Measurements from ENCODE around the gene HNRNPUL1. TPM values are rescaled to one million over a fixed set of nuclear protein-coding genes. Genes with fewer than 3 reads are reported as not detected.

Gene HNRNPUL1
- total and polyA plus RNA-seq, 9 of the 15 experiments (the other 6 are each of a cell fraction or from before 2014, with no cell fraction given) = 7.3 to 211 (median 85.0) TPM

DNA sequence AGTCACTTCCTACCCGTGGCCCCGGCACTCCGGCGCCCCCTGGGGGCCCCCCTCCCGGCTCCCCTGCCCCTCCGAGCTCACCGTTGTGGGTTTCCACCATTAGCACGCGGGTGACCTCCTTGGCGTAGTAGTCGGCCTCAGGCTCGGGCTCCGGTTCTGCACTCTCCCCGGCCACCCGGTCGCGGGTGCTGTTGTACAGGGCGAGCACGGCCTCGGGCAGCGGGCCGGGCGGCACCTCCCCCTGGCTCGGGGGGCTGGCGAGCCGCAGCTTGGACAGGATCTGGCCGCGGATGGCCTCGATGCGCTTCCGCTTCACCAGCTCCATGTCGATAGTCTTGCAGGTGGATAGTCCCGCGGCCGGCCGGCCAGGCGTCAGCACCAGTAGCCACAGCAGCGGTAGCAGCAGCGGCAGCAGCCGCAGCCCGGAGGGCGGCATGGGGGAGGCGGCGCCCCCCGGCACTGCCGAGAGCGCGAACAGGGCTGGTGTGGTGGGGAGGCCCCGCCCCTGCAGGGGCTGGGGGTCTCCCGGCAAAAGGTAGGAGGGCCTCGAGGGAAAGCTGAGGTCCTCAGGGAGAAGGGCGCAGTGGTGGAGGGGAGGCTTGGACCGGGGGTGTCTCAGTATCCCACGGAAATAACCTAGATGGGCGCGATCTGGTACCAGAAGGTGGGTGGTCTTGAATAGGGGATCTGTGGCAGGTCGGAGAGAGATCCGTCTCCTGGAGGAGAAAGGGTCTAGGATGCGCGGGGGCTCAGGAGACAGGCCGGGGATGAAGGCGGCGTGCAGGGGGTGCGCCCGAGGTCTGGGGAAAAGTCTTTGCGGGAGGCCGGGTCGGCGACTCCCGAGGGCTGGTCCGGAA is 88.7 kb downstream of the HNRNPUL1 start (continued):
- TF ChIP-seq, protein P1, sequence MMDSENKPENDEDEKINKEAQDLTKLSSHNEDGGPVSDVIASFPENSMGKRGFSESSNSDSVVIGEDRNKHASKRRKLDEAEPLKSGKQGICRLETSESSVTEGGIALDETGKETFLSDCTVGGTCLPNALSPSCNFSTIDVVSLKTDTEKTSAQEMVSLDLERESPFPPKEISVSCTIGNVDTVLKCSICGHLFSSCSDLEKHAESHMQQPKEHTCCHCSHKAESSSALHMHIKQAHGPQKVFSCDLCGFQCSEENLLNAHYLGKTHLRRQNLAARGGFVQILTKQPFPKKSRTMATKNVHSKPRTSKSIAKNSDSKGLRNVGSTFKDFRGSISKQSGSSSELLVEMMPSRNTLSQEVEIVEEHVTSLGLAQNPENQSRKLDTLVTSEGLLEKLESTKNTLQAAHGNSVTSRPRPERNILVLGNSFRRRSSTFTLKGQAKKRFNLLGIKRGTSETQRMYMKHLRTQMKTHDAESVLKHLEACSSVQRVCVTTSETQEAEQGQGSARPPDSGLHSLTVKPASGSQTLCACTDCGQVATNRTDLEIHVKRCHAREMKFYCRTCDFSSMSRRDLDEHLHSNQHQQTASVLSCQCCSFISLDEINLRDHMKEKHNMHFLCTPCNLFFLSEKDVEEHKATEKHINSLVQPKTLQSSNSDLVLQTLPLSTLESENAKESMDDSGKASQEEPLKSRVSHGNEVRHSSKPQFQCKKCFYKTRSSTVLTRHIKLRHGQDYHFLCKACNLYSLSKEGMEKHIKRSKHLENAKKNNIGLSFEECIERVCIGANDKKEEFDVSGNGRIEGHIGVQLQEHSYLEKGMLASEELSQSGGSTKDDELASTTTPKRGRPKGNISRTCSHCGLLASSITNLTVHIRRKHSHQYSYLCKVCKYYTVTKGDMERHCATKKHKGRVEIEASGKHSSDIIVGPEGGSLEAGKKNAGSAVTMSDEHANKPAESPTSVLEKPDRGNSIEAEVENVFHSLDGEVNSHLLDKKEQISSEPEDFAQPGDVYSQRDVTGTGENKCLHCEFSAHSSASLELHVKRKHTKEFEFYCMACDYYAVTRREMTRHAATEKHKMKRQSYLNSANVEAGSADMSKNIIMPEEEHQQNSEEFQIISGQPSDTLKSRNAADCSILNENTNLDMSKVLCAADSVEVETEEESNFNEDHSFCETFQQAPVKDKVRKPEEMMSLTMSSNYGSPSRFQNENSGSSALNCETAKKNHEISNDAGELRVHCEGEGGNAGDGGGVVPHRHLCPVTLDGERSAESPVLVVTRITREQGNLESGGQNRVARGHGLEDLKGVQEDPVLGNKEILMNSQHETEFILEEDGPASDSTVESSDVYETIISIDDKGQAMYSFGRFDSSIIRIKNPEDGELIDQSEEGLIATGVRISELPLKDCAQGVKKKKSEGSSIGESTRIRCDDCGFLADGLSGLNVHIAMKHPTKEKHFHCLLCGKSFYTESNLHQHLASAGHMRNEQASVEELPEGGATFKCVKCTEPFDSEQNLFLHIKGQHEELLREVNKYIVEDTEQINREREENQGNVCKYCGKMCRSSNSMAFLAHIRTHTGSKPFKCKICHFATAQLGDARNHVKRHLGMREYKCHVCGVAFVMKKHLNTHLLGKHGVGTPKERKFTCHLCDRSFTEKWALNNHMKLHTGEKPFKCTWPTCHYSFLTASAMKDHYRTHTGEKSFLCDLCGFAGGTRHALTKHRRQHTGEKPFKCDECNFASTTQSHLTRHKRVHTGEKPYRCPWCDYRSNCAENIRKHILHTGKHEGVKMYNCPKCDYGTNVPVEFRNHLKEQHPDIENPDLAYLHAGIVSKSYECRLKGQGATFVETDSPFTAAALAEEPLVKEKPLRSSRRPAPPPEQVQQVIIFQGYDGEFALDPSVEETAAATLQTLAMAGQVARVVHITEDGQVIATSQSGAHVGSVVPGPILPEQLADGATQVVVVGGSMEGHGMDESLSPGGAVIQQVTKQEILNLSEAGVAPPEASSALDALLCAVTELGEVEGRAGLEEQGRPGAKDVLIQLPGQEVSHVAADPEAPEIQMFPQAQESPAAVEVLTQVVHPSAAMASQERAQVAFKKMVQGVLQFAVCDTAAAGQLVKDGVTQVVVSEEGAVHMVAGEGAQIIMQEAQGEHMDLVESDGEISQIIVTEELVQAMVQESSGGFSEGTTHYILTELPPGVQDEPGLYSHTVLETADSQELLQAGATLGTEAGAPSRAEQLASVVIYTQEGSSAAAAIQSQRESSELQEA (IDR thresholded peaks at IDR 0.05; ENCODE audit: low read depth) = no peak
- TF ChIP-seq ELF1 (tag; IDR thresholded peaks at IDR 0.05) (peak; percentile 65), CBFA2T2 (conservative IDR thresholded peaks at IDR 0.05) (no peak), NCOA6 (IDR thresholded peaks at IDR 0.05) (peak; percentile 28; the same call in 1 of the 2 replicates), FOXJ3 (CRISPR knock-in tag; IDR thresholded peaks at IDR 0.05) (no peak), SRSF9 (IDR thresholded peaks at IDR 0.05; ENCODE audit: borderline replicate concordance, low read depth, low read length) (no peak), ZNF165 (CRISPR knock-in tag; IDR thresholded peaks at IDR 0.05; ENCODE audit: borderline replicate concordance) (no peak), TSC22D4 (tag; IDR thresholded peaks at IDR 0.05) (no peak), MED1 (CRISPR knock-in tag; IDR thresholded peaks at IDR 0.05; ENCODE audit: borderline replicate concordance) (no peak), RB1 (IDR thresholded peaks at IDR 0.05; ENCODE audit: low read depth) (peak; percentile 10; the same call in 1 of the 2 replicates), FIP1L1 (IDR thresholded peaks at IDR 0.05; ENCODE audit: low read depth, low read length, poor library complexity, severe bottlenecking) (peak; percentile 53), PHTF2 (CRISPR knock-in tag; IDR thresholded peaks at IDR 0.05) (no peak), ZNF717 (CRISPR knock-in tag; IDR thresholded peaks at IDR 0.05) (no peak), ZNF785 (CRISPR knock-in tag; IDR thresholded peaks at IDR 0.05) (no peak), ZKSCAN1 (IDR thresholded peaks at IDR 0.05; ENCODE audit: low read depth, low read length) (no peak), MAFF (IDR thresholded peaks at IDR 0.05; ENCODE audit: low read length) (no peak), ZNF696 (CRISPR knock-in tag; conservative IDR thresholded peaks at IDR 0.05) (no peak), ZNF561 (CRISPR knock-in tag; conservative IDR thresholded peaks at IDR 0.05) (no peak)
- TF ChIP-seq, protein P2, sequence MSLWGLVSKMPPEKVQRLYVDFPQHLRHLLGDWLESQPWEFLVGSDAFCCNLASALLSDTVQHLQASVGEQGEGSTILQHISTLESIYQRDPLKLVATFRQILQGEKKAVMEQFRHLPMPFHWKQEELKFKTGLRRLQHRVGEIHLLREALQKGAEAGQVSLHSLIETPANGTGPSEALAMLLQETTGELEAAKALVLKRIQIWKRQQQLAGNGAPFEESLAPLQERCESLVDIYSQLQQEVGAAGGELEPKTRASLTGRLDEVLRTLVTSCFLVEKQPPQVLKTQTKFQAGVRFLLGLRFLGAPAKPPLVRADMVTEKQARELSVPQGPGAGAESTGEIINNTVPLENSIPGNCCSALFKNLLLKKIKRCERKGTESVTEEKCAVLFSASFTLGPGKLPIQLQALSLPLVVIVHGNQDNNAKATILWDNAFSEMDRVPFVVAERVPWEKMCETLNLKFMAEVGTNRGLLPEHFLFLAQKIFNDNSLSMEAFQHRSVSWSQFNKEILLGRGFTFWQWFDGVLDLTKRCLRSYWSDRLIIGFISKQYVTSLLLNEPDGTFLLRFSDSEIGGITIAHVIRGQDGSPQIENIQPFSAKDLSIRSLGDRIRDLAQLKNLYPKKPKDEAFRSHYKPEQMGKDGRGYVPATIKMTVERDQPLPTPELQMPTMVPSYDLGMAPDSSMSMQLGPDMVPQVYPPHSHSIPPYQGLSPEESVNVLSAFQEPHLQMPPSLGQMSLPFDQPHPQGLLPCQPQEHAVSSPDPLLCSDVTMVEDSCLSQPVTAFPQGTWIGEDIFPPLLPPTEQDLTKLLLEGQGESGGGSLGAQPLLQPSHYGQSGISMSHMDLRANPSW (CRISPR knock-in tag; IDR thresholded peaks at IDR 0.05) = no peak

All from K562 (cell line).